Caco-2 (cell line): ENCODE results near the gene GPR4. TPM values are rescaled to one million over a fixed set of nuclear protein-coding genes. Genes with fewer than 3 reads are reported as not detected.
A peak's percentile ranks its signal among the peaks of the same experiment; 100 is the strongest.

ENCODE experiments used
- BruUV-seq: library from RNA; stranded (reverse); fragments of 400-500 nt; replicated peaks from 2 replicates; lab custom pipeline; 2021; lab: Mats Ljungman, UMichigan
- CTCF ChIA-PET: fragments of 300-600 bp; sonication (Branson Sonifier 250); formaldehyde crosslinking; loops from one replicate; lab custom pipeline; 2022; ENCODE audit warnings: antibody characterized with exemption; lab: Charles Lee
- POLR2A ChIA-PET: fragments of 300-600 bp; sonication (Branson Sonifier 250); formaldehyde crosslinking; loops from one replicate; lab custom pipeline; 2022; ENCODE audit warnings: antibody characterized with exemption; lab: Charles Lee
- DNase-seq, 2 experiments: peaks; one replicate each; pipeline versions ENCODE4 v3.0.0 to v3.0.0-alpha.2; 2020 to 2022
- H3K27me3 ChIP-seq: replicated peaks from 2 replicates; pipeline ENCODE4 v1.6.0; 2011; ENCODE audit warnings: low read length; ENCODE audit not compliant: control insufficient read depth, insufficient read depth
- H3K36me3 ChIP-seq: 2 replicates; pipeline ENCODE4 v1.5.1; 2011; ENCODE audit warnings: low read length; ENCODE audit not compliant: control insufficient read depth, insufficient read depth
- H3K4me1 ChIP-seq: fragments of 250-450 bp; sonication (Bioruptor Pico); 2 replicates; pipeline ENCODE4 v1.5.1; 2020; ENCODE audit warnings: mild to moderate bottlenecking
- H3K4me3 ChIP-seq: 2 replicates; pipeline ENCODE4 v1.5.1; 2011; ENCODE audit warnings: low read depth, mild to moderate bottlenecking, control low read depth, low read length
- H3K9me3 ChIP-seq: fragments of 250-450 bp; sonication (Bioruptor Pico); 2 replicates; pipeline ENCODE4 v1.5.1; 2020; ENCODE audit warnings: mild to moderate bottlenecking, moderate library complexity
- H3K27ac Mint-ChIP-seq: one replicate; pipeline ENCODE4 v1.8.0; 2022; ENCODE audit warnings: mixed read lengths; ENCODE audit not compliant: unreplicated experiment
- H3K27me3 Mint-ChIP-seq: one replicate; pipeline ENCODE4 v1.8.0; 2022; ENCODE audit warnings: mixed read lengths; ENCODE audit not compliant: insufficient read depth, unreplicated experiment
- H3K36me3 Mint-ChIP-seq: one replicate; pipeline ENCODE4 v1.8.0; 2022; ENCODE audit warnings: mild to moderate bottlenecking, mixed read lengths; ENCODE audit not compliant: insufficient read depth, unreplicated experiment
- H3K4me1 Mint-ChIP-seq: one replicate; pipeline ENCODE4 v1.8.0; 2022; ENCODE audit warnings: low read depth, mixed read lengths; ENCODE audit not compliant: unreplicated experiment
- H3K4me3 Mint-ChIP-seq: one replicate; pipeline ENCODE4 v1.8.0; 2022; ENCODE audit warnings: mild to moderate bottlenecking, moderate library complexity, mixed read lengths; ENCODE audit not compliant: unreplicated experiment
- H3K9me3 Mint-ChIP-seq: one replicate; pipeline ENCODE4 v1.8.0; 2022; ENCODE audit warnings: mixed read lengths; ENCODE audit not compliant: unreplicated experiment
- intact Hi-C: fragments of 100-400 bp; cut with micrococcal nuclease; formaldehyde crosslinking; loops from one replicate; pipeline ENCODE4 v1.10.0; 2022; ENCODE audit not compliant: unreplicated experiment
- total RNA-seq: library from RNA; stranded (reverse); gene quantifications from 2 replicates; pipeline ENCODE4 v1.2.3, GENCODE V29; 2022
- TF ChIP-seq, protein P1 (sequence below), 2 experiments: fragments of 200-600 bp in 1 of 2; IDR thresholded peaks; 1 replicate in 1 of 2; 2 replicates in 1 of 2; pipeline versions ENCODE4 v1.5.1 to v1.8.0; 2011 to 2022; ENCODE audit warnings: antibody characterized with exemption in 1 of 2, control low read depth in 1 of 2, inconsistent platforms in 1 of 2, low read depth in 1 of 2, low read length in 1 of 2, mild to moderate bottlenecking in 1 of 2, moderate library complexity in 1 of 2; ENCODE audit not compliant: insufficient read depth in 1 of 2, severe bottlenecking in 1 of 2, unreplicated experiment in 1 of 2

The GPR4 gene
- total RNA-seq, 1 experiment from 2014 or later, result not detected

DNA sequence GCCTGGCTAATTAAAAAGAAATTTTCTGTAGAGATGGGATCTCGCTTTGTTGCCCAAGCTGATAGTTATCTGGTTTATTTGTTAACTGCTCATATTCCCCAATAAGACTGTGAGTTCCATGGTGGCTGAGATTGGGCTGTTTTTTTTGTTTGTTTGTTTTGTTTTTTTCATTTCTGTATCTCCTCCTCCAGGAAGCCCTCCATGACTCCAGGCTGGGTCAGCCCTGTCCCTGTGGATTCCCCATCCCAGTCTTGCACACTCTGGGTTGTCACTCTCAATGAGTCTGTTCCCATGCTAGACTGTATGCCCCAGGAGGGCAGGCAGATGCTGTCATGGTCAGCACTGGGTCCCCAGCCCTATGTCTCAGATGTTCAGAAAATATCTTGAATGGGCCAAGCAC is 34.3 kb upstream of the GPR4 start:
- Histone ChIP-seq H3K4me1 (peaks cover 14% of the 10 kb centered on the region), H3K4me3 (no peak overlapping the region), H3K9me3 (no peaks in the 10 kb centered on the region), H3K36me3 (no peaks in the 10 kb centered on the region), H3K27me3 (no peaks in the 10 kb centered on the region)
- H3K36me3 Mint-ChIP-seq, result peaks cover 13% of the 10 kb centered on the region
- no peak overlapping the region for H3K4me3 Mint-ChIP-seq
- intact Hi-C loops, result no loop called here
- no peaks in the 10 kb centered on the region for H3K9me3 Mint-ChIP-seq
- TF ChIP-seq, protein P1, sequence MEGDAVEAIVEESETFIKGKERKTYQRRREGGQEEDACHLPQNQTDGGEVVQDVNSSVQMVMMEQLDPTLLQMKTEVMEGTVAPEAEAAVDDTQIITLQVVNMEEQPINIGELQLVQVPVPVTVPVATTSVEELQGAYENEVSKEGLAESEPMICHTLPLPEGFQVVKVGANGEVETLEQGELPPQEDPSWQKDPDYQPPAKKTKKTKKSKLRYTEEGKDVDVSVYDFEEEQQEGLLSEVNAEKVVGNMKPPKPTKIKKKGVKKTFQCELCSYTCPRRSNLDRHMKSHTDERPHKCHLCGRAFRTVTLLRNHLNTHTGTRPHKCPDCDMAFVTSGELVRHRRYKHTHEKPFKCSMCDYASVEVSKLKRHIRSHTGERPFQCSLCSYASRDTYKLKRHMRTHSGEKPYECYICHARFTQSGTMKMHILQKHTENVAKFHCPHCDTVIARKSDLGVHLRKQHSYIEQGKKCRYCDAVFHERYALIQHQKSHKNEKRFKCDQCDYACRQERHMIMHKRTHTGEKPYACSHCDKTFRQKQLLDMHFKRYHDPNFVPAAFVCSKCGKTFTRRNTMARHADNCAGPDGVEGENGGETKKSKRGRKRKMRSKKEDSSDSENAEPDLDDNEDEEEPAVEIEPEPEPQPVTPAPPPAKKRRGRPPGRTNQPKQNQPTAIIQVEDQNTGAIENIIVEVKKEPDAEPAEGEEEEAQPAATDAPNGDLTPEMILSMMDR (IDR thresholded peaks at IDR 0.05; ENCODE audit: insufficient read depth in 1 of 2, low read depth in 1 of 2, low read length in 1 of 2, severe bottlenecking in 1 of 2, unreplicated experiment in 1 of 2), result no peak
- DNase-seq, result no peak
- POLR2A ChIA-PET, result no interaction called here
- CTCF ChIA-PET, result no interaction called here
- no peaks in the 10 kb centered on the region for H3K27me3 Mint-ChIP-seq
- BruUV-seq, result no TSS peak
- H3K4me1 Mint-ChIP-seq, result peaks cover 15% of the 10 kb centered on the region
- no peak overlapping the region for H3K27ac Mint-ChIP-seq

DNA sequence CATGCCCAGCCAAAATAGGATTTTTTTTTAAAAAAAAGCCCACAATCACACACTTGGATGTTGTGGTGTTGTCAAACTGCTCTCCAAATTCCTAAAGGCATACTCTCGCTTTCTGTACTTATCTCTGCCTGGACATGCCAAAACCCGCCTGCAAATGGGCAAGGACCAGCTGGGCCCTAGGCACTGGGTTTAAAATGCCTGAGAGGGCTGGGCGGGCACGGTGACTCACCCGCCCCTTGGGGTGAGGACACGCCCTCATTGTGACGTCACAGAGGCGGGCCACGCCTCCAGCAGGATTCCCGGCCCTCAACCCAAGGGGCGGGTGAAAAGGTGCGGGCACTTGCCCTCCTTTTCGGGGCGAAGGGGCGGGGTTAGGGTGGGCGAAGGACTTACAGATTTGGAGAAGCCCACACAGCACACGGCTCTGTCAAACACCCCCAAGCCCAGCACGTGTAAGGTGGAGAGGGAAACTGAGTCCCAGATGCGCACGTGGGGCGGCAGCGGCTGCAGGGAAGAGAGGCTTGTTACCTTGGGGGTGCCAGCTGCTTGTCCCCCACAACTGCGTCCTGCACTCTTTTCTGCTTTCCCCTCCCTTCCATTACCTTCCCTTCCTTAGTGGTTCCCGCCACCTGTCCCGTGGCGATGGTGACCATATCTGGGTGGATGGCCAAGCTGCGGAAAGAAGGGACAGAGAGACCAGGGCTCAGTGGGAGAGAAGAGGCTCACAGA is 30.6 kb upstream of the GPR4 start:
- H3K27me3 Mint-ChIP-seq, result no peaks in the 10 kb centered on the region
- H3K4me1 Mint-ChIP-seq, result no peaks in the 10 kb centered on the region
- H3K27me3 ChIP-seq, result no peaks in the 10 kb centered on the region
- no peaks in the 10 kb centered on the region for H3K9me3 ChIP-seq
- no peaks in the 10 kb centered on the region for H3K4me1 ChIP-seq
- TF ChIP-seq, protein P1 (IDR thresholded peaks at IDR 0.05; ENCODE audit: insufficient read depth in 1 of 2, low read depth in 1 of 2, low read length in 1 of 2, severe bottlenecking in 1 of 2, unreplicated experiment in 1 of 2), result no peak
- H3K4me3 ChIP-seq, result no peak overlapping the region
- H3K36me3 Mint-ChIP-seq, result peaks cover 15% of the 10 kb centered on the region
- H3K4me3 Mint-ChIP-seq, result no peak overlapping the region
- BruUV-seq, result no TSS peak
- ChIA-PET POLR2A (interaction anchor here (0.6 kb wide), 2 partner anchors 9 to 138 kb away, joined by 3 to 7 read pairs; no protein-coding TSS in a partner anchor), CTCF (interaction anchor here (1.5 to 2.2 kb wide), 2 partner anchors 9 to 26 kb away, joined by 3 to 8 read pairs; no protein-coding TSS in a partner anchor)
- peak overlapping the region; percentile 86 for H3K27ac Mint-ChIP-seq
- H3K36me3 ChIP-seq, result no peaks in the 10 kb centered on the region
- intact Hi-C loops, result no loop called here
- H3K9me3 Mint-ChIP-seq, result no peaks in the 10 kb centered on the region
- DNase-seq, result peak; percentile 73

- no peaks in the 10 kb centered on the region for H3K27me3 Mint-ChIP-seq
- H3K9me3 Mint-ChIP-seq, result no peaks in the 10 kb centered on the region
- BruUV-seq, result no TSS peak
- H3K4me3 ChIP-seq, result no peak overlapping the region
- H3K4me1 ChIP-seq, result no peaks in the 10 kb centered on the region
- TF ChIP-seq, protein P1 (IDR thresholded peaks at IDR 0.05; ENCODE audit: insufficient read depth in 1 of 2, low read depth in 1 of 2, low read length in 1 of 2, severe bottlenecking in 1 of 2, unreplicated experiment in 1 of 2), result no peak
- no peak for DNase-seq
- CTCF ChIA-PET, result interaction anchor here (2.0 kb wide), 1 partner anchor 11 kb away, joined by 14 read pairs; no protein-coding TSS in a partner anchor
- H3K4me3 Mint-ChIP-seq, result no peak overlapping the region
- H3K27ac Mint-ChIP-seq, result no peak overlapping the region
- intact Hi-C loops, result no loop called here
- H3K4me1 Mint-ChIP-seq, result no peaks in the 10 kb centered on the region
- H3K27me3 ChIP-seq, result no peaks in the 10 kb centered on the region
- POLR2A ChIA-PET, result interaction anchor here (0.9 kb wide), 1 partner anchor 11 kb away, joined by 8 read pairs; no protein-coding TSS in a partner anchor
- H3K36me3 ChIP-seq, result no peaks in the 10 kb centered on the region
- H3K36me3 Mint-ChIP-seq, result peaks cover 23% of the 10 kb centered on the region
- no peaks in the 10 kb centered on the region for H3K9me3 ChIP-seq
Observed at GRCh38 chr19:45630463-45630862, 28.5 kb upstream of the GPR4 start.
